Measurements from ENCODE around the gene SYTL2. TPM values are rescaled to one million over a fixed set of nuclear protein-coding genes. Genes with fewer than 3 reads are reported as not detected.

The SYTL2 gene
- total RNA-seq, 2 donors from 2014 or later = 28.3 to 55.3 TPM

DNA sequence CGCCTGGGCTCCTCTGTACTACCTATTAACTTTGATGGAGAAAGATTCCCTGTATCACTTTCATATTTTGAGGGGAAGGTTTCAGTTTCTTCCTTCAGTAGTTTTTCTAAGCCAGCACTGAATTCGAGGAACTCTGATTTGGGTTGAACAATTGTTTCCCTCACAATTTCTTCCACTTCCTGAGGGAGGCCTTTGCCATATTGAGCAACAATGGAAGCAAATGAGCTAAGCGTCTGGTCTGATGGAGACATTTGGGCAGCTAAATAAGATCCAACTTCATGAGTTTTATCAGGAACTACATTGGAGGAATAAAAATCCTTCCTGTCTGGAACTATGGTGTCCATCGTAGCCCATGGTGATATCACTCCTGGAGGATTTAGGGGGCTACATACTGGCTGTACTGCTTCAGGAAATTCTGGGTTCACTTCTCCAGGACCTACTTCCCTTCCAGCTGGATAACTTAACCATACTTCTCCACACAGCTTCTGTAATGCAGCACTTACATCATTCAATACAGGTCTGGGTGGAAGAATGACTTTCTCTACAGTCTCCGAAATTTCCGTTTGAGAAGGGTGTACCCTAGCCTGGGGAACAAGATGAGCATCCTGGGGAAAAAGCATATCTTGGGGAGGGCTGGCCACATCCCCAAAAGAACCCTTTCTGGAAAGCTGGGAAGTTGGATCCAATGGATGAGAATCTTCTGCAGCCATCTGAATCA lies 86.0 kb downstream of the SYTL2 start:
- DNase-seq (no peak), ATAC-seq (no peak)
- intact Hi-C loops (cut with DNase I) = no loop called here
- Histone ChIP-seq H3K27me3 (no peaks in the 10 kb centered on the region), H3K4me3 (no peak overlapping the region), H3K36me3 (replicated peaks in 1 of 2; ENCODE audit: insufficient read depth in 1 of 2, low read depth in 2 of 2) (no peaks in the 10 kb centered on the region), H3K27ac (no peak overlapping the region), H3K9me3 (no peaks in the 10 kb centered on the region), H3K4me1 (no peaks in the 10 kb centered on the region)
- WGBS, 2 donors = 66 to 76% methylated on average over 6 of the region's 6 CpGs
- no peak for TF ChIP-seq POLR2A (IDR thresholded peaks at IDR 0.05)
- TF ChIP-seq, protein P1, sequence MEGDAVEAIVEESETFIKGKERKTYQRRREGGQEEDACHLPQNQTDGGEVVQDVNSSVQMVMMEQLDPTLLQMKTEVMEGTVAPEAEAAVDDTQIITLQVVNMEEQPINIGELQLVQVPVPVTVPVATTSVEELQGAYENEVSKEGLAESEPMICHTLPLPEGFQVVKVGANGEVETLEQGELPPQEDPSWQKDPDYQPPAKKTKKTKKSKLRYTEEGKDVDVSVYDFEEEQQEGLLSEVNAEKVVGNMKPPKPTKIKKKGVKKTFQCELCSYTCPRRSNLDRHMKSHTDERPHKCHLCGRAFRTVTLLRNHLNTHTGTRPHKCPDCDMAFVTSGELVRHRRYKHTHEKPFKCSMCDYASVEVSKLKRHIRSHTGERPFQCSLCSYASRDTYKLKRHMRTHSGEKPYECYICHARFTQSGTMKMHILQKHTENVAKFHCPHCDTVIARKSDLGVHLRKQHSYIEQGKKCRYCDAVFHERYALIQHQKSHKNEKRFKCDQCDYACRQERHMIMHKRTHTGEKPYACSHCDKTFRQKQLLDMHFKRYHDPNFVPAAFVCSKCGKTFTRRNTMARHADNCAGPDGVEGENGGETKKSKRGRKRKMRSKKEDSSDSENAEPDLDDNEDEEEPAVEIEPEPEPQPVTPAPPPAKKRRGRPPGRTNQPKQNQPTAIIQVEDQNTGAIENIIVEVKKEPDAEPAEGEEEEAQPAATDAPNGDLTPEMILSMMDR (IDR thresholded peaks at IDR 0.05) = no peak

DNA sequence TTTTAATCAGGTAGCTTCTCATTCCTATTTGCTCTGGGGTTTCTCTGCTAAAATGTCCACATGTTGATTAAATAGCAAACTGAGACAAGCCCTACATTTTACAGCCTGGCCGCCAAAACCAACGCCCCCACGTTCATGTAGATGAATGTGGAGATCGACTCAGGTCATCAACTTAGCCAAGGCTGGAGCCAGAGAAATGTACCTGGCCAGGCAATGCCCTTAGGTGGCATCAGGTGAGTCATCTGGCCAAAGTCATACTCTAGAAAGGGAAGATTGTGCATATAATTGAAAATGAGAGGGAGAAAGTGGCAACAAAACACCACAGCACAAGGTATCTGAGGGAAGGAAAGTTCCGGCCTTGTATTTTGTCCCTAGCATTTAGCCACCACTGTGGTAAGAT lies 87.9 kb downstream of the SYTL2 start:
- Histone ChIP-seq H3K4me1 (no peaks in the 10 kb centered on the region), H3K27ac (no peak overlapping the region), H3K27me3 (no peaks in the 10 kb centered on the region), H3K9me3 (no peaks in the 10 kb centered on the region), H3K4me3 (no peak overlapping the region), H3K36me3 (replicated peaks in 1 of 2; ENCODE audit: insufficient read depth in 1 of 2, low read depth in 2 of 2) (no peaks in the 10 kb centered on the region)
- WGBS, 2 donors = 83 to 90% methylated on average over 5 of the region's 5 CpGs
- TF ChIP-seq POLR2A (IDR thresholded peaks at IDR 0.05) = no peak
- TF ChIP-seq, protein P1 (IDR thresholded peaks at IDR 0.05) = no peak
- DNase-seq = no peak
- no peak for ATAC-seq
- intact Hi-C loops (cut with DNase I) = no loop called here

DNA sequence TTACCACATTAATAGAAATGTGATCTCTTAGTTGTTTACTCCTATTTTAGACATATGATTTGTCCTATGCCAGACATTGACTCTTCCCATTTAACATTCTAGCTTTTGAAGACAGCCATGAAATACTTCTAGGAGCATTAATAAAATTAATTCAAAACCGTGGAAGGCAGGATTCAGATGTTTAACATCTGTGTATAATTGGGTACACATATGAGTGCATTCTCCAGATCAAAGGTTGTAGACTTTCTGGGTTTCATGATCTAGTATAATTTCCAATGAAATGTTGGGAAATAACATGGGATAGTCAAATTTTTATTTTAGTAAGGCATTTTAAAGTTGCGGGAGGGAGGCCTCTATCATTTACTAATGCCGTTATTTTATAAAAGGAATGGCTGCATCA lies 89.8 kb downstream of the SYTL2 start:
- intact Hi-C loops (cut with DNase I) = no loop called here
- DNase-seq (no peak), ATAC-seq (no peak)
- no peaks in the 10 kb centered on the region for H3K36me3 ChIP-seq (replicated peaks in 1 of 2; ENCODE audit: insufficient read depth in 1 of 2, low read depth in 2 of 2)
- no peak overlapping the region for H3K4me3 ChIP-seq
- no peaks in the 10 kb centered on the region for H3K4me1 ChIP-seq
- no peak for TF ChIP-seq POLR2A (IDR thresholded peaks at IDR 0.05)
- TF ChIP-seq, protein P1 (IDR thresholded peaks at IDR 0.05) = no peak
- WGBS, 2 donors = 85 to 90% methylated on average over 3 of the region's 3 CpGs
- H3K27me3 ChIP-seq = no peaks in the 10 kb centered on the region
- H3K27ac ChIP-seq = no peak overlapping the region
- no peaks in the 10 kb centered on the region for H3K9me3 ChIP-seq

DNA sequence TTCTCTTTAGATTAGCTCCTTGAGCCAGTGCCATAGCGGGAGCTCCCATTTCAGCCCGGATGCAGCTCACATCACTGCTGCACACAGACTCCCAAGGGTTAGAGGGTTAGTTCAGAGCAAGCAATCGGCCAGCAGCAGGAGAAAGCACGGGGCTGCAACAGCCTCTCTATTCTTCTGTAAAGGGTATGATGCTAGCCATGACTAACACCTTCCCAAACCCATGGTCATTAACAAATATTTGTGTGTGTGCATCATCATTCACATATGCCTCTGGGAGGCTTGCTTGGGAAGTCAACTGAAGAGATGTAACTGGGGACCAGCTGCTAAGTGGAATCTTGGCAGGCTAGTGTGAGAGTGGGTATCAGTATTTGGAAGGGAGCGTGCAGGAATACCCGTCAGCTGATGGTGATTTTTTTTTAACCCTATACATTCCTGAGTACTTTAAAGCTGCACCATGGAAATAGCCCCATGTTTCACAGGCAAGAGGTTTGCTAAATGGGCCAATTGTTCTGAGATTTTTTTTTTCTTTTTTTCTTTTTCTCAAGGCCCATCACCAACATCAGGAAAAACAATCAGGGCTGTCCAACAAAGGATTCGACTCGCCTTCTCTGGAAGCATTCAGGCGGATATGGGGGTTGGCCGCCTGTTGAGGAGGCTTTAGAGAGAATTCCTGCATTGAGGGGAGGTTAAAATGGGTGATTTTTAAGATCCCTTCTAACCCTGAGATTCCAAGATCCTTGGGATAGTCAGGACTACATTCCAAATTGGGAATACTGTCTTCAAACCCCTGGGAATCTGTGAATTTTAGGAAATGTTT lies 91.7 kb downstream of the SYTL2 start:
- peak in 3 of 4 donors; percentile 15 to 54 (median 24) for DNase-seq
- intact Hi-C loops (cut with DNase I) = no loop called here
- Histone ChIP-seq H3K36me3 (replicated peaks in 1 of 2; ENCODE audit: insufficient read depth in 1 of 2, low read depth in 2 of 2) (no peaks in the 10 kb centered on the region), H3K27ac (no peak overlapping the region), H3K4me3 (no peak overlapping the region), H3K9me3 (no peaks in the 10 kb centered on the region), H3K27me3 (no peaks in the 10 kb centered on the region), H3K4me1 (no peaks in the 10 kb centered on the region)
- peak; percentile 80 for ATAC-seq
- 31 to 33% methylated on average over 8 to 10 of the region's 10 CpGs for WGBS, 2 donors
- TF ChIP-seq, protein P1 (IDR thresholded peaks at IDR 0.05) = no peak
- no peak for TF ChIP-seq POLR2A (IDR thresholded peaks at IDR 0.05)
